Urothelium cell line (cell line): Measurements from ENCODE around the gene RAI14.
"Not testable (repeated sequence)": the region's sequence is repeated elsewhere in the genome, so short reads cannot be mapped to it uniquely, and the experiment has no call there.

Source experiments
- DNase-seq: peaks from one replicate; pipeline ENCODE4 v3.0.0; 2011; ENCODE audit warnings: low spot score, mixed read lengths
- FAIRE-seq: peaks from 2 replicates; lab custom pipeline; 2011; peaks lifted over from hg19 to GRCh38; lab: Jason Lieb, UNC

RAI14 gene

GRCh38 chr5:34722183-34722582 is 66.1 kb downstream of the RAI14 start:
- FAIRE-seq: no peak
- DNase-seq: no peak

- FAIRE-seq (no peak), DNase-seq (no peak)
Measured at GRCh38 chr5:34724741-34725140, 68.6 kb downstream of the RAI14 start.

GRCh38 chr5:34727166-34727749 is 71.1 kb downstream of the RAI14 start:
- DNase-seq, FAIRE-seq: not testable (repeated sequence)

GRCh38 chr5:34728236-34728635 is 72.1 kb downstream of the RAI14 start:
- FAIRE-seq: no peak

DNA sequence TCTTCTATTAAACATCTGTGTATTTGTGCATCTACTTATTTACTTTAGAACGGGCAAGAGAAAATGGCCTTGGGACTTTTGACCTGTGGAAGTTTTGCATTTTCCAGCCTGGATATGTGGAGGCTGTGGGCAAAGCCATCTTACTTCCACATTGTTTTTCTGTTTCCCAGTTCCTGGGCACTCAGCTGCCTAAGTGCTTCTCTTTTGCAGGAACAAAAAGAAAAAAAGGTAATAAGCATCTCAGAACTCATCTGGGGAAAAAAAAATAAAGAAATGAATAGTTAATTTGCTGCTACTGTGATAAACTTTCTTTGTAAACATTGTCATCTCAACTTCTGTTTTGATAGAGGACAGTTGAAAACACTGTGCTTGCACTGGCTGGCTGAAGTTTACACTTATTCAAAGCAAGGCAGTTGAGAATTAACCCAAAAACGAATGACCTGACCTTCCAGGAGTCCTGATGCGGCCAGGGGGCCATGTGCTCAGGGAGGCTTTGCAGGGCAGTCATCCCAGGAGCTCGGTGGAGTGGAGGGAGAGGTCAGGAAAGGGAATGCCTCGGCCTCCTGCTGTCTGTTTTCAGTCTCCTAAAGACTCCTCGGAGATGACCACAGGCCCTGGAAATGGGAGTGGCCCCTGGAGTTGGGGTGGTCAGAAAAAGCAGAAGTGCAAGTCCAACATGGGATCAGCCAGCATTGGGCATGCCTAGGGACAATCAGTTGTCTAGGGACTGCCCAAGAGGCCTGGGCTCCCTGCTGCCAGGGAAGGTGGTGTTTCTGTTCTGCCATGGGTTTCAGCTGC is 75.5 kb downstream of the RAI14 start:
- FAIRE-seq (no peak), DNase-seq (no peak)

More at GRCh38 chr5:34728236-34728635, 72.1 kb downstream of the RAI14 start:
- DNase-seq: no peak

DNA sequence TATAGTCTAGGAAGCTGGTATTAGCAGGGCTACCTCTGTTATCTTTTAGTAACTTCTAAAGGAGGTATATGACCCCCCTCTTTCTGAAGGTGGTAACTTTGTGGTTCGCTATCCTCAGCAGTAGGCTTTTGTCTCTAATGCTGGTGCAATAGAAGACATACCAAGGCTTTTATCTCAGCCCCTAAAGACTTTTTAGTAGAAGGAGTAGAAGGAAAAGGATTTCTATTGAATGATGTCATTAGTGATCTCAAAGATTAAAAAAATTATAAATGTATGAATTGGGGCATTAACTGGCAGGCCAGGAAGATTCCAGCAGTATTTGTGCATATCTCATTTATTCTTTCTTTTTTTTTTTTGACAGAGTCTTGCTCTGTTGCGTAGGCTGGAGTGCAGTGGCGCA is 78.2 kb downstream of the RAI14 start:
- DNase-seq (no peak), FAIRE-seq (no peak)

DNA sequence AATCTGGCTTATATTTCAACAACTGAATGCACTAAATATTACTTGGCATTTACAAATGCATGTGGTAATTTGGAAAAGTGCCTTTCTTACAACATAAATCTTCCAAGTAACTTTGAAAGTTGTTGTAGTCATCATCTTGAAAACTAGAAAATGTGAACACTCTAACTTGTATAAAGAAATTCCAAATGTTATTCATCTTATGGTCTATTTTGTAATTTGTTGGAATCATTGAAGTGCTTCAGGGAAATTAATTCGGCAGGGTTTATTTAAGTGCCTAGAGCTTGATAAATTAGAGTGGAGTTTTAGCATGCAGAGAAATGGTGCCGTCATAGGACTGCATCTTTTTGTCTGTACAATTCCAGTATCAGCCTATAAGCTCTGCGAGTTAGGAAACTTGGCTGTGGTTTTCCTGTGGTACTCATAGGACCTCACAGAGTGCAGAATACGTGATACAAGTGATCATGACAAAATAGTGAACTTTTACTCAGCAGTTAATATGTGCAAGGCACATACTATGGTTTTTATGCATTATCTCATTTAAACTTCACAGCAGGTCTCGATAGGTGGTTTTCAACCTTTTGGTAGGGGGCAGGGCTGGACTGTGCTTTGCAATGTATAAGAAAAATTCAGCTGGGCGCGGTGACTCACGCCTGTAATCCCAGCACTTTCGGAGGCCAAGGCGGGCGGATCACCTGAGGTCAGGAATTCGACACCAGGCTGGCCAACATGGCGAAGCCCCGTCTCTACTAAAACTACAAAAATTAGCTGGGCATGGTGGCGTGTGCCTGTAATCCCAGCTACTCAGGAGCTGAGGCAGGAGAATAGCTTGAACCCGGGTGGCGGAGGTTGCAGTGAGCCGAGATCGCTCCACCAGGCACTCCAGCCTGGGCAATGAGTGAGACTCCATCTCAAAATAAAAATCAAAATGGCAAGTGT is 79.6 kb downstream of the RAI14 start:
- peak; percentile 55 for DNase-seq
- FAIRE-seq: no peak

DNA sequence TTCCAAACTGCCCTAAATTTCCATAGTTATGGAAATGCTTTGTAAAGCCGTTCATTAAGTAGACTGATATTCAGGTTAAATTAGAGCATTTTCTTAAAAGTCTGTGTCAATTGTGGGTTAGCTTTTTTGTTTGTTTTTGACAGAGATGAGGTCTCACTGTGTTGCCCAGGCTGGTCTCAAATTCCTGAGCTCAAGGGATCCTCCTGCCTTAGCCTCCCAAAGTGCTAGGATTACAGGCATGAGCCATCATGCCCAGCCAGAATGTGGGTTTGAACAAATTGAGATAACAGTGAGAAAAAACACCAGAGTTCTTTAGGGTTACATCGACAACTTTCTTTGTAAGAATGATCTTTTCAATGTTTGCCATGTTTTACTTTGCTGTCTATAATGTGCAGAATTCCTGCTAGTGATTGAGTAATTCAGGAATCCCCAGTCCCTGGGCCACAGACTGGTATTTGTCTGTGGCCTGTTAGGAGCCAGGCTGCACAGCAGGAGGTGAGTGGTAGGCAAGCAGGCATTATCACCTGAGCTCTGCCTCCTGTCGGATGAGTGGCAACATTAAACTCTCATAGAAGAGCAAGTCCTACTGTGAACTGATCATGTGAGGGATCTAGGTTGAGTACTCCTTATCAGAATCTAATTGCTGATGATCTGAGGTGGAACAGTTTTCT is 80.5 kb downstream of the RAI14 start:
- no peak for FAIRE-seq

DNA sequence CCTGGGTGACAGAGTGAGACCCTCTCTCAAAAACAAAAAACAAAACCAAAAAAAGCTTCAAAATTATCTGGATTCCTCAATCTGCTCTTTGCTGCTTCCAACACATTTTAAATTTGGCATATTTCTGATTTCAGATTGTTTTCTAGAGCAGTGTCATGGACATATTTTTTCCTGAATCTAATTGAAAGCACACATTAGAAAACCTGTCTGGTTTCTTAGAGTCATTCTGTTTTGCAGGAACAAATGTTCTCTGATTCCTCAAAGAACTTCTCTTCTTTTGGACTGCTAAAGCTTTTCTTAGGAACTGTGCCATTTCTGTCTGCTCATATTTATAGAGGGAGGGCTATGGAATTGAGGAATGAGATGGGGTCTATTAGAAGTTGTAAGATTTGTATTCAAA is 81.6 kb downstream of the RAI14 start:
- FAIRE-seq: no peak

More for the DNA sequence above, 80.5 kb downstream of the RAI14 start:
- DNase-seq: peak; percentile 28

DNA sequence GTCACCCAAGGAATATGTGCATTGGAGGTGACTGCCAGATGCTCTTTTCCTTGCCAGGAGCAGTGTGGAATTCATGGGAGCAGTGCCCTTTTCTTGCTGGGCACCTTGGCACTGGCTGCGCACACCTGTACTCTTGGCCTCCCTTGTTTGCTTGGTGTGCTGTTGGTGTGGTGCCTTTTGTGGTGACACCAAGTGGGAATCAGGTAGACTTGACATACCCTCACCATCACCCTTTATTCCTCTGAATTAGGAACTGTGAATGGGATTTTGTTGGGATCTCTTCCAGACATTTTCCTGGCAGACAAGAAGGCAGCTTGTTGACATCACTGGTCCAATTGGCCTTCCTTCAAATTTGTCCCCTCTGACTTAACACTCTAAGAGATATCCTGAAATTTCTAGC is 82.3 kb downstream of the RAI14 start:
- DNase-seq (no peak), FAIRE-seq (no peak)

More for the DNA sequence above, 81.6 kb downstream of the RAI14 start:
- DNase-seq: no peak

DNA sequence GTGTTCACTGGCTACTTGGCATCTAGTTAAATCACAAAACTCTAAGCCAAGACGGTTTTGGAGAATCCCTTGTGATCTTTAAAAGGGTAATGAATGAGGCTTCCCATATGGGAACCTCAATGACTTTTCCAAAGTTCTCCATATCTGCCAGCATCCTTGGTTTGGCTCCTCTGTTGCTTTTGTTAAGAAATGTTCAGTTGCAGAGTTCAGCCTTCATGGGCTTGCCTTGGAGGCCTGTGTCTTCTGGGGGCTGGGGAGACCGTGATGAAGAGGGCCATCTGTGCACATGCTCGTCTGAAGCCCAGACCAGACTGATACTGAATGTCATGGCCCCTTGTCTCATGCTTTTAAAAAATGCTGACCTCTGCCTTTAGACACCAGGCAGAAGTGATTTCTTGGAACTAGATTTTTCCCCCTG is 84.3 kb downstream of the RAI14 start:
- FAIRE-seq: no peak

DNA sequence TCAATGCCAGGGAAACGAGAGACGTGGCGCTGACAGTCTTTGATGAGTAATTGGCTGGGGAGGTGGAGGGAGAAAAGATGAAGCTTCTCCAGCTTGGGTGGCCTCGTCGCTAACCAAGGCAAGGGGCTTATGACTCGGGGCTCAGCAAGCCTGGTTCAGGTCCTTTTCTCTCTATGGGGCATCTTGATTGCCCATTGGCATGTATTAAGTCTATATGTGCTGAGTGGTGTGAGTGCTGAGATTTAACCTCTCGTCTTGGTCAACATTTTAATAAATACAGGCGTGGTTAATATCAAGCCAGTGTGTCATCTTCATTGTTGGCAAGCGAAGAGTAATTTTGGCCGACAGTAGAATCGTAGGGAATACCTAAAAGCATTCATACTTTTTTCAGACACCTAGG is 85.9 kb downstream of the RAI14 start:
- no peak for DNase-seq
- FAIRE-seq: no peak

More for the DNA sequence above, 84.3 kb downstream of the RAI14 start:
- DNase-seq: no peak

- DNase-seq (peak; percentile 89), FAIRE-seq (no peak)
Measured at GRCh38 chr5:34743878-34744277, 87.8 kb downstream of the RAI14 start.

GRCh38 chr5:34748431-34748830 is 92.3 kb downstream of the RAI14 start:
- DNase-seq (no peak), FAIRE-seq (no peak)

- FAIRE-seq: no peak
- no peak for DNase-seq
Measured at GRCh38 chr5:34749431-34749873, 93.3 kb downstream of the RAI14 start.

GRCh38 chr5:34750206-34750605 is 94.1 kb downstream of the RAI14 start:
- FAIRE-seq (no peak), DNase-seq (no peak)

- DNase-seq (no peak), FAIRE-seq (no peak)
Measured at GRCh38 chr5:34751807-34752736, 95.9 kb downstream of the RAI14 start.

DNA sequence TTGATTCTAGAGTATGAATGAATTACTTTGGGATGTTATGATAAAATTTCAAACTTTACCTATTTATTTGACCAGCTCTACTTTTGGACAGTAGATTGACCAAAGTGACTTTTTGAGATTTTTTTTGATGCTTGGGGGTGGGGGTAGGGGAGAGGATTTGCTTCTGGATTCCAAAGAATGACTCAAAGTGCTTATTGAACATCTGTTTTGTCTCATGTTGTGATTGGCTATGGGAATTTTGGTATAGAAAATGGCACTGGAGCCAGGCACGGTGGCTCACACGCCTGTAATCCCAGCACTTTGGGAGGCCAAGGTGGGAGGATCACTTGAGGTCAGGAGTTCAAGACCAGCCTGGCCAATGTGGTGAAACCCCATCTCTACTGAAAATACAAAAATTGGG is 97.1 kb downstream of the RAI14 start:
- DNase-seq, FAIRE-seq: not testable (repeated sequence)

GRCh38 chr5:34755926-34756325 is 99.8 kb downstream of the RAI14 start:
- DNase-seq (no peak), FAIRE-seq (no peak)
